Measurements from ENCODE around the gene PRKAR1B.

GRCh38 chr7:516216-516605 lies 210.9 kb downstream of the PRKAR1B start:
- TF ChIP-seq CTCF (conservative IDR thresholded peaks at IDR 0.05) = no peak
- no peak for TF ChIP-seq ZFX (IDR thresholded peaks at IDR 0.05)

Measured in C4-2B (cell line).